GM23338 (cell line): ENCODE measurements around the gene HOXA10. TPM values are rescaled to one million over a fixed set of nuclear protein-coding genes. Genes with fewer than 3 reads are reported as not detected.

ENCODE experiments used
- ATAC-seq: fragments of 200-7000 bp; cut with Tn5 transposase; 3 replicates; pipeline ENCODE4 v1.9.1; 2020
- DNase-seq: peaks from one replicate; pipeline ENCODE4 v3.0.0-alpha.2; 2015; ENCODE audit warnings: low spot score
- H2AFZ ChIP-seq: fragments of 200-600 bp; sonication (generic); 2 replicates; pipeline ENCODE4 v1.8.0; 2016; ENCODE audit warnings: antibody characterized with exemption, mild to moderate bottlenecking, moderate library complexity
- H3F3A ChIP-seq: fragments of 200-600 bp; sonication (generic); replicated peaks from 2 replicates; pipeline ENCODE4 v1.8.0; 2017; ENCODE audit warnings: antibody characterized with exemption, mixed run types, low read depth
- H3K27ac ChIP-seq: fragments of 200-600 bp; sonication (generic); 2 replicates; pipeline ENCODE4 v1.6.1; 2016; ENCODE audit warnings: low read depth
- H3K27me3 ChIP-seq: fragments of 200-600 bp; sonication (generic); 2 replicates; pipeline ENCODE4 v1.8.0; 2016; ENCODE audit warnings: mild to moderate bottlenecking, mixed run types, moderate library complexity; ENCODE audit not compliant: insufficient read depth
- H3K36me3 ChIP-seq: fragments of 200-600 bp; sonication (generic); 2 replicates; pipeline ENCODE4 v1.8.0; 2016; ENCODE audit warnings: mild to moderate bottlenecking; ENCODE audit not compliant: insufficient read depth
- H3K4me1 ChIP-seq: fragments of 200-600 bp; sonication (generic); 2 replicates; pipeline ENCODE4 v1.8.0; 2016; ENCODE audit warnings: mild to moderate bottlenecking, moderate library complexity; ENCODE audit not compliant: insufficient read depth
- H3K4me2 ChIP-seq: fragments of 200-600 bp; sonication (generic); 2 replicates; pipeline ENCODE4 v1.7.1; 2017; ENCODE audit warnings: mixed run types
- H3K4me3 ChIP-seq: fragments of 200-600 bp; sonication (generic); 2 replicates; pipeline ENCODE4 v1.6.1; 2016; ENCODE audit warnings: mixed run types
- H3K79me2 ChIP-seq: fragments of 200-600 bp; sonication (generic); replicated peaks from 2 replicates; pipeline ENCODE4 v1.8.0; 2017; ENCODE audit warnings: mild to moderate bottlenecking; ENCODE audit not compliant: insufficient read depth
- H3K9me2 ChIP-seq: fragments of 200-600 bp; sonication (generic); 2 replicates; pipeline ENCODE4 v1.8.0; 2017; ENCODE audit not compliant: insufficient read depth
- H4K20me1 ChIP-seq: fragments of 200-600 bp; sonication (generic); replicated peaks from 2 replicates; pipeline ENCODE4 v1.8.0; 2017; ENCODE audit warnings: mild to moderate bottlenecking; ENCODE audit not compliant: insufficient read depth
- H3K27ac Mint-ChIP-seq: 2 replicates; pipeline ENCODE4 v1.8.0; 2020; ENCODE audit warnings: inconsistent platforms, mild to moderate bottlenecking, moderate library complexity, mixed read lengths
- H3K27me3 Mint-ChIP-seq: 3 replicates; pipeline ENCODE4 v1.8.0; 2022; ENCODE audit warnings: low read depth, mild to moderate bottlenecking, moderate library complexity, mixed read lengths, inconsistent platforms; ENCODE audit not compliant: insufficient read depth, poor library complexity
- H3K36me3 Mint-ChIP-seq: 3 replicates; pipeline ENCODE4 v1.8.0; 2021; ENCODE audit warnings: low read depth, mild to moderate bottlenecking, inconsistent platforms, moderate library complexity, mixed read lengths
- H3K4me1 Mint-ChIP-seq: 3 replicates; pipeline ENCODE4 v1.8.0; 2020; ENCODE audit warnings: mild to moderate bottlenecking, inconsistent platforms, mixed read lengths
- H3K4me3 Mint-ChIP-seq: 3 replicates; pipeline ENCODE4 v1.8.0; 2021; ENCODE audit warnings: moderate library complexity, mild to moderate bottlenecking, inconsistent platforms, mixed read lengths
- H3K9me3 Mint-ChIP-seq: 3 replicates; pipeline ENCODE4 v1.8.0; 2020; ENCODE audit warnings: moderate library complexity, mild to moderate bottlenecking, inconsistent platforms, mixed read lengths
- EZH2 ChIP-seq: fragments of 200-600 bp; sonication (generic); IDR thresholded peaks from one replicate; pipeline ENCODE4 v1.8.0; 2017; ENCODE audit warnings: antibody characterized with exemption, mild to moderate bottlenecking, low read depth; ENCODE audit not compliant: unreplicated experiment
- EZH2phosphoT487 ChIP-seq: fragments of 200-600 bp; sonication (generic); IDR thresholded peaks from one replicate; pipeline ENCODE4 v1.8.1; 2018; ENCODE audit warnings: antibody characterized with exemption; ENCODE audit not compliant: unreplicated experiment
- JUNB ChIP-seq: IDR thresholded peaks from one replicate; pipeline ENCODE4 v1.6.1; 2016; ENCODE audit warnings: antibody characterized with exemption; ENCODE audit not compliant: unreplicated experiment
- NANOG ChIP-seq: IDR thresholded peaks from 2 replicates; pipeline ENCODE4 v1.6.1; 2016; ENCODE audit warnings: antibody characterized with exemption, borderline replicate concordance
- polyA plus RNA-seq: library from polyadenylated mRNA; unstranded; fragments of >200 nt; fragmentation: Nextera tagmentation; extraction: Ambion mirVana; gene quantifications from 2 replicates; pipeline ENCODE4 v1.2.1, GENCODE V29; 2016
- total RNA-seq: library from RNA; depleted of rRNA; stranded (reverse); fragments of >200 nt; shearing (Covaris generic); gene quantifications from 2 replicates; pipeline ENCODE4 v1.2.3, GENCODE V29; 2014

The HOXA10 gene
- total and polyA plus RNA-seq, 2 experiments from 2014 or later: not detected

DNA sequence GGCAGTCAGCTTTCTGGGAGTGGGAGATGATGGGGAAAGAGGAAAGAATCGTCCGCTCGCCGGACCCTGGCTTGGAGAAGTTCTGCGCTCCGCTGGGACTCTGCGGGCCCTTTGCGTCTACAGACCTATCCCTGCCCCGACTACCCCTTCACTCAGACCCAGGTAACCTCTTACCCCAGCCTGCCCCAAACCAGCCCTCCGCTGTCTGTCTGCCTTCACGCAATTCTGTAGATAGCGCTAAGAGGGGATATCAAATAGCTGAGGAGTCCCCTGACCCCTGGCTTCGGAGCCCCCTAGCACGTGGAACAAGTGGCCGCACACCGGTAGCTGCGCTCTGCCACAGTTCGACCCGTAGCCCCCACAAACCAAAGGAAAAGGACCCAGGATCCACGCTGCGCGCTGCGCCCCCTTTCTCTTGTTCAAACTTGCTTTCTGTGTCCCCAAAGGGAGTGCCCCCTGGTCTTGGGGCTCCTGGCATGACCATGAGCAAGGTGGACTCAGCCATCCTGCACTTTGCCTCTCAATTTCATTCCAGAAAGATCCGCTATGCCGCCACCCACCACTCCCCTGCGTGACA is 50.6 kb downstream of the HOXA10 start:
- Histone ChIP-seq H3K4me3 (no peak overlapping the region), H3K4me2 (no peak overlapping the region), H3F3A (peaks cover 62% of the 10 kb centered on the region), H3K36me3 (no peaks in the 10 kb centered on the region), H3K79me2 (no peaks in the 10 kb centered on the region), H3K27ac (no peak overlapping the region), H3K4me1 (peaks cover 14% of the 10 kb centered on the region; the same call in 1 of the 2 replicates), H2AFZ (no peak overlapping the region), H3K9me2 (no peaks in the 10 kb centered on the region), H4K20me1 (peaks cover 73% of the 10 kb centered on the region), H3K27me3 (peaks cover 100% of the 10 kb centered on the region)
- TF ChIP-seq JUNB (no peak), EZH2 (peak; percentile 62)
- no peak overlapping the region for H3K4me3 Mint-ChIP-seq
- H3K27ac Mint-ChIP-seq: no peak overlapping the region
- H3K4me1 Mint-ChIP-seq: peaks cover 16% of the 10 kb centered on the region
- H3K27me3 Mint-ChIP-seq: peaks cover 100% of the 10 kb centered on the region
- no peaks in the 10 kb centered on the region for H3K36me3 Mint-ChIP-seq
- H3K9me3 Mint-ChIP-seq: peaks cover 6% of the 10 kb centered on the region; the same call in 1 of the 3 replicates
- DNase-seq (peak; percentile 31), ATAC-seq (peak; percentile 53)

DNA sequence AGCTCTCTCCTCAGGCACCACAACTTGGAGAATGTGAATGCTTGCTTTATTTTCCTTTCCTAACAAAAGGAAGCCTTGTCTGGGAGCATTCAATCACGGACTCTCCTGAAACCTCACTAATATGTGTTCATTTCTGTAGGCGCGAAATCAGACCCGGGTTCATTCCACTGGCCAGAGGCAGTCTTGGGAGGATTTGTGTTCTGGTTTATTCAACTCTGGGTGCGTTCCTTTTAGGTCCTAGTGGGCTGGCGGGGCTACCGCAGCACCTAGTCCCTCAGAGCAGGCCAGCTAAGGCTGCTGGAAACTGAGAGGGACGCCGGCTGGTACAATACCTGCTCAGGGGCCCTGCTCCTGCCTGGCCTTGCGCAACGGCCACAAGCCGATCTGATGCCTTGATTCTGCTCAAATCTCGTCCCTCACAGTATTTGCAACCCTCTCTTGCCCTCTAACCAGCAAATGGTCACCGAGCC is 51.1 kb downstream of the HOXA10 start:
- H3K27ac ChIP-seq: no peak overlapping the region
- H3K9me2 ChIP-seq: no peaks in the 10 kb centered on the region
- H3K4me2 ChIP-seq: peak overlapping the region; percentile 42; the same call in 1 of the 2 replicates
- ATAC-seq (peak; percentile 66), DNase-seq (peak; percentile 54)
- H4K20me1 ChIP-seq: peaks cover 71% of the 10 kb centered on the region
- H3K36me3 ChIP-seq: no peaks in the 10 kb centered on the region
- TF ChIP-seq NANOG (no peak), EZH2 (peak; percentile 99), EZH2phosphoT487 (peak; percentile 80)
- no peak overlapping the region for H3K27ac Mint-ChIP-seq
- H3F3A ChIP-seq: peaks cover 62% of the 10 kb centered on the region
- no peaks in the 10 kb centered on the region for H3K79me2 ChIP-seq
- no peak overlapping the region for H2AFZ ChIP-seq
- H3K27me3 ChIP-seq: peaks cover 100% of the 10 kb centered on the region
- H3K4me3 Mint-ChIP-seq: no peak overlapping the region
- no peaks in the 10 kb centered on the region for H3K36me3 Mint-ChIP-seq
- no peak overlapping the region for H3K4me3 ChIP-seq
- peaks cover 6% of the 10 kb centered on the region; the same call in 1 of the 3 replicates for H3K9me3 Mint-ChIP-seq
- peaks cover 100% of the 10 kb centered on the region for H3K27me3 Mint-ChIP-seq
- peaks cover 20% of the 10 kb centered on the region for H3K4me1 ChIP-seq
- H3K4me1 Mint-ChIP-seq: peaks cover 16% of the 10 kb centered on the region

DNA sequence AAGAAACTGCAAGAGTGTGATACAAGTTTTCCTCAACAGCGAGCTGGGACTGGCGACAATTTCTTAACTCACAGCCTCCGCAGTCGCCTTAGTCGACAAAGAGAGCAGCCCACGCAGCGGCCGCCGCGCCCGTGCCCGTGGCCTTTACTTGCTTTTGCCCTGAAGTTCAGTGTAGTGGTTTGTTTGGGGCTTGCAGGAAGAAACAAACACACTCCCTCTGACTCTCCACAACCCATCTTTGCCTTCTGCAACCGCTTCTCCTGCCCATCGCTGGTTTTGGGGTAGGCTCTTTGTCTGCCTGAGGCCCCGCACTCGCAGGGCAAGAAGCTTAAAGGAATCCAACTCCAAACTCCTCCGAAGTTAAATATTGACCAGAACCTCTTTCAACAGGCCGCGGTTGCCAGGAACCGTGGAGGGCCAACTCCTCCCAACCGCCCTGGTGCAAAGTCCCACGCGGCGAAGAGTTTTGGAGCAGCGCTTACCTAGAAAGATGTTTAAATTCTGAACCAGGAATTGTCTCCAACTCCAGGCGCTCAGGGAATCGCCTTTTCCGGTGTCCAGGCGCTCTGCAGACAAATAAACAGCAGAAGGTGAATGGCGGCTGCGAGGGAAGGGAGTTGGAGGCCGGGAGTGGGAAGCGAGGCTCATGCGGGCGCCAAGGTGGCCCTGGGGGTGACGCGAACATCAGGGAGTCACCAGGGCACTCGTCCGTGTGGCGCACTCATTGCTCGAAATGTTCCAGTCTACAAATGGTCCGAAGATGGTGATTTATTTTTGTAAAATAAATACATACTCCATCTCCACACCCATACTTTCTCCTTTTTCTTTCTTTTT is 51.8 kb downstream of the HOXA10 start:
- H3K27ac ChIP-seq: no peak overlapping the region
- H2AFZ ChIP-seq: no peak overlapping the region
- H3K36me3 ChIP-seq: no peaks in the 10 kb centered on the region
- peaks cover 6% of the 10 kb centered on the region; the same call in 1 of the 3 replicates for H3K9me3 Mint-ChIP-seq
- peak overlapping the region; percentile 42; the same call in 1 of the 2 replicates for H3K4me2 ChIP-seq
- H3K27me3 ChIP-seq: peaks cover 100% of the 10 kb centered on the region
- H3K9me2 ChIP-seq: no peaks in the 10 kb centered on the region
- H4K20me1 ChIP-seq: peaks cover 65% of the 10 kb centered on the region
- H3K4me3 Mint-ChIP-seq: no peak overlapping the region
- ATAC-seq (peak; percentile 14), DNase-seq (peak; percentile 47)
- peaks cover 100% of the 10 kb centered on the region for H3K27me3 Mint-ChIP-seq
- H3K4me1 ChIP-seq: peaks cover 24% of the 10 kb centered on the region
- peaks cover 55% of the 10 kb centered on the region for H3F3A ChIP-seq
- no peak overlapping the region for H3K27ac Mint-ChIP-seq
- peaks cover 16% of the 10 kb centered on the region for H3K4me1 Mint-ChIP-seq
- H3K79me2 ChIP-seq: no peaks in the 10 kb centered on the region
- no peak for TF ChIP-seq NANOG
- TF ChIP-seq EZH2: peak; percentile 92
- peak; percentile 96 for TF ChIP-seq EZH2phosphoT487
- peak overlapping the region; percentile 32 for H3K4me3 ChIP-seq
- H3K36me3 Mint-ChIP-seq: no peaks in the 10 kb centered on the region
